HepG2 (cell line): Measurements from ENCODE around the gene CUL7. TPM values are rescaled to one million over a fixed set of nuclear protein-coding genes. Genes with fewer than 3 reads are reported as not detected.

ENCODE experiments used
- CHCHD3 ChIP-seq: sonication (generic); formaldehyde crosslinking; IDR thresholded peaks from 2 replicates; pipeline ENCODE4 v1.8.0; 2022; ENCODE audit warnings: mild to moderate bottlenecking, missing genetic modification reagents, moderate library complexity
- ERF ChIP-seq: IDR thresholded peaks from 2 replicates; pipeline ENCODE4 v1.6.1; 2018; ENCODE audit warnings: missing biosample characterization, missing genetic modification reagents
- KAT2B ChIP-seq: fragments of 150-350 bp; IDR thresholded peaks from 2 replicates; pipeline ENCODE4 v1.6.1; 2014; ENCODE audit warnings: low read depth, low read length, borderline replicate concordance
- POLR2A ChIP-seq, 2 experiments: IDR thresholded peaks; 2 replicates each; pipeline ENCODE4 v1.6.1; 2011; ENCODE audit warnings: low read depth in 2 of 2, low read length in 2 of 2, mild to moderate bottlenecking in 1 of 2, moderate library complexity in 1 of 2; ENCODE audit not compliant: insufficient read depth in 1 of 2
- RAD51 ChIP-seq: fragments of 450-650 bp; IDR thresholded peaks from 2 replicates; pipeline ENCODE4 v1.6.1; 2016; ENCODE audit warnings: borderline replicate concordance
- TAF15 ChIP-seq: fragments of 200-400 bp; formaldehyde crosslinking; IDR thresholded peaks from one replicate; pipeline ENCODE4 v1.6.1; 2018; ENCODE audit warnings: mild to moderate bottlenecking, low read depth, low read length; ENCODE audit not compliant: poor library complexity, severe bottlenecking
- TCF12 ChIP-seq, 2 experiments: fragments of 450-650 bp in 1 of 2; sonication (generic) in 1 of 2; formaldehyde crosslinking in 1 of 2; IDR thresholded peaks; 2 replicates each; pipeline versions ENCODE4 v1.6.1 to v1.8.0; 2017 to 2022; ENCODE audit warnings: antibody characterized with exemption in 1 of 2, mild to moderate bottlenecking in 1 of 2, missing genetic modification reagents in 1 of 2, moderate library complexity in 1 of 2
- YY1 ChIP-seq: IDR thresholded peaks from 2 replicates; pipeline ENCODE4 v1.6.1; 2011; ENCODE audit warnings: low read length, low read depth, moderate library complexity, mild to moderate bottlenecking; ENCODE audit not compliant: insufficient read depth, insufficient replicate concordance
- ZBTB20 ChIP-seq: sonication (generic); formaldehyde crosslinking; IDR thresholded peaks from 2 replicates; pipeline ENCODE4 v1.8.1; 2023; ENCODE audit warnings: missing genetic modification reagents, low read depth, mild to moderate bottlenecking, borderline replicate concordance
- ZNF10 ChIP-seq: sonication (generic); formaldehyde crosslinking; IDR thresholded peaks from 2 replicates; pipeline ENCODE4 v1.4.0; 2020; ENCODE audit warnings: mild to moderate bottlenecking, low read depth, missing genetic modification reagents, borderline replicate concordance
- ZNF121 ChIP-seq: sonication (generic); formaldehyde crosslinking; IDR thresholded peaks from 2 replicates; pipeline ENCODE4 v1.5.0; 2020; ENCODE audit warnings: mild to moderate bottlenecking, missing genetic modification reagents
- ZNF496 ChIP-seq: sonication (generic); formaldehyde crosslinking; IDR thresholded peaks from 2 replicates; pipeline ENCODE4 v1.8.1; 2023; ENCODE audit warnings: mild to moderate bottlenecking, moderate library complexity, missing genetic modification reagents; ENCODE audit not compliant: insufficient replicate concordance
- ZNF503 ChIP-seq: sonication (generic); formaldehyde crosslinking; IDR thresholded peaks from 2 replicates; pipeline ENCODE4 v1.4.0; 2020; ENCODE audit warnings: missing genetic modification reagents
- ZNF512 ChIP-seq: sonication (generic); formaldehyde crosslinking; IDR thresholded peaks from 2 replicates; pipeline ENCODE4 v1.4.0; 2020; ENCODE audit warnings: mild to moderate bottlenecking, missing genetic modification reagents
- ZNF672 ChIP-seq: sonication (generic); formaldehyde crosslinking; IDR thresholded peaks from 2 replicates; pipeline ENCODE4 v1.8.1; 2022; ENCODE audit warnings: missing genetic modification reagents
- ZNF747 ChIP-seq: sonication (generic); formaldehyde crosslinking; IDR thresholded peaks from 2 replicates; pipeline ENCODE4 v1.8.1; 2023; ENCODE audit warnings: missing genetic modification reagents, mild to moderate bottlenecking, borderline replicate concordance
- ZNF770 ChIP-seq: sonication (generic); formaldehyde crosslinking; IDR thresholded peaks from 2 replicates; pipeline ENCODE4 v1.5.0; 2020; ENCODE audit warnings: mild to moderate bottlenecking, missing genetic modification reagents
- polyA plus RNA-seq, 8 experiments: library from polyadenylated mRNA; depleted of rRNA in 3 of 8; stranded (reverse) in 7 of 8; unstranded in 1 of 8; fragments of >200 nt; fragmentation: Illumina TruSeq in 4 of 8; extraction: Trizol in 4 of 8; gene quantifications; 2 replicates each; pipeline versions ENCODE4 v1.2.1 to v1.2.3, GENCODE V29; 2011 to 2016; ENCODE audit warnings: low read depth in 4 of 8, missing spikeins in 1 of 8, mixed read lengths in 1 of 8; ENCODE audit not compliant: insufficient read depth in 1 of 8
- total RNA-seq, 5 experiments: library from RNA; depleted of rRNA; stranded (reverse); fragments of >200 nt; fragmentation: Illumina TruSeq; extraction: Trizol; gene quantifications; 2 replicates each; pipeline ENCODE4 v1.2.3, GENCODE V29; 2016; ENCODE audit warnings: low read depth in 1 of 5
- TF ChIP-seq, protein P1 (sequence below): sonication (generic); formaldehyde crosslinking; conservative IDR thresholded peaks from 2 replicates; pipeline ENCODE4 v1.4.0; 2020; ENCODE audit warnings: missing genetic modification reagents

CUL7 gene
- total and polyA plus RNA-seq, 2 of the 13 experiments (the other 11 are each of a cell fraction or from before 2014, with no cell fraction given) = 32.0 to 60.7 TPM

DNA sequence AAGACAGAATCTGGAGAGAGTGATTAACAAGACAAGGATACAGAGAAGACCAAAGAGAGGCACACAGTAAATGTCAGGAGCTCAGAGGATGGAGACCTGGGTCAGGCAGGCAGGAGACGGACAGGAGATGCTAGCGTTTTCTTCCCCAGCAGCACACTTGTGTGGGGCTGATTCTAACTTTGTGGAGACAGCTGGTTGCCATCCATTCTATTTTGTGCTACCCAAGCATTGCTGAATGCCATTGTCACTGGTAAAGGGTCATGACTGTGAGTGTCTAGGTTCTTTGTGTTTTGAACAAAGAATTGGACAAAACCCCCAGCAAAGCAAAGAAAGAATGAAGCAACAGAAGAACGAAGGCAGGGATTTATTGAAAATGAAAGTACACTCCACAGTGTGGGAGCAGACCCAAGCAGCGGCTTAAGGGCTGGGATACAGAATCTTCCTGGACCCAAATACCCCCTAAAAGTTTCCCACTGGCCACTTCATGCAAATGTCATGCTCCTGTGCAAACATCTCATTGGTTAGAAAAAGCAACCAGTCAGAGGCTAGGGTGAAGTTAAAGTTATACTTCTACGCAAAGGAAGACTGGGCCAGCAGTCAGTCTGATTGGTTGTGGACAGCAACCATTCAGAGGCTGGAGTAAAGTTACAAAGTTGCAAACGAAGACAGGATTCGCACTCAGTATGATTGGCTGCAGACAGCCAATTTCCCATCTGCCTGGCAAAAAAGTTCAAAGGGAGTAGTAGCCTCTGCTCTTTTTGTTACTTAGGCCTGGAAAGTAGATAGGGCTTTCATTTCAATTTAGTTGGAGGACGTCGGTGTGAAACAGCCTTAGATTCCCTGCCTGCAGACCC, 40.0 kb upstream of the CUL7 start (continued):
- TF ChIP-seq TCF12 (IDR thresholded peaks at IDR 0.05) (no peak), TCF12 (CRISPR knock-in tag; IDR thresholded peaks at IDR 0.05) (no peak), ERF (CRISPR knock-in tag) (peak; percentile 68; the same call in 1 of the 2 replicates), ZNF503 (no peak), YY1 (no peak), TAF15 (no peak), KAT2B (no peak), POLR2A (IDR thresholded peaks at IDR 0.05; ENCODE audit: insufficient read depth in 1 of 2, low read depth in 2 of 2, low read length in 2 of 2) (peak; percentile 53 to 75), ZNF496 (CRISPR knock-in tag) (no peak), ZNF121 (CRISPR knock-in tag) (no peak), ZNF770 (CRISPR knock-in tag) (no peak), ZNF672 (CRISPR knock-in tag) (no peak), ZNF747 (CRISPR knock-in tag) (peak; percentile 45; the same call in 1 of the 2 replicates), CHCHD3 (no peak), RAD51 (no peak), ZBTB20 (CRISPR knock-in tag) (no peak), ZNF10 (no peak), ZNF512 (CRISPR knock-in tag) (no peak)
- TF ChIP-seq, protein P1, sequence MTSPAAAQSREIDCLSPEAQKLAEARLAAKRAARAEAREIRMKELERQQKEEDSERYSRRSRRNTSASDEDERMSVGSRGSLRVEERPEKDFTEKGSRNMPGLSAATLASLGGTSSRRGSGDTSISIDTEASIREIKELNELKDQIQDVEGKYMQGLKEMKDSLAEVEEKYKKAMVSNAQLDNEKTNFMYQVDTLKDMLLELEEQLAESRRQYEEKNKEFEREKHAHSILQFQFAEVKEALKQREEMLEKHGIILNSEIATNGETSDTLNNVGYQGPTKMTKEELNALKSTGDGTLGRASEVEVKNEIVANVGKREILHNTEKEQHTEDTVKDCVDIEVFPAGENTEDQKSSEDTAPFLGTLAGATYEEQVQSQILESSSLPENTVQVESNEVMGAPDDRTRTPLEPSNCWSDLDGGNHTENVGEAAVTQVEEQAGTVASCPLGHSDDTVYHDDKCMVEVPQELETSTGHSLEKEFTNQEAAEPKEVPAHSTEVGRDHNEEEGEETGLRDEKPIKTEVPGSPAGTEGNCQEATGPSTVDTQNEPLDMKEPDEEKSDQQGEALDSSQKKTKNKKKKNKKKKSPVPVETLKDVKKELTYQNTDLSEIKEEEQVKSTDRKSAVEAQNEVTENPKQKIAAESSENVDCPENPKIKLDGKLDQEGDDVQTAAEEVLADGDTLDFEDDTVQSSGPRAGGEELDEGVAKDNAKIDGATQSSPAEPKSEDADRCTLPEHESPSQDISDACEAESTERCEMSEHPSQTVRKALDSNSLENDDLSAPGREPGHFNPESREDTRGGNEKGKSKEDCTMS = no peak
